ENCODE measurements around the gene MXRA7.

MXRA7 gene

DNA sequence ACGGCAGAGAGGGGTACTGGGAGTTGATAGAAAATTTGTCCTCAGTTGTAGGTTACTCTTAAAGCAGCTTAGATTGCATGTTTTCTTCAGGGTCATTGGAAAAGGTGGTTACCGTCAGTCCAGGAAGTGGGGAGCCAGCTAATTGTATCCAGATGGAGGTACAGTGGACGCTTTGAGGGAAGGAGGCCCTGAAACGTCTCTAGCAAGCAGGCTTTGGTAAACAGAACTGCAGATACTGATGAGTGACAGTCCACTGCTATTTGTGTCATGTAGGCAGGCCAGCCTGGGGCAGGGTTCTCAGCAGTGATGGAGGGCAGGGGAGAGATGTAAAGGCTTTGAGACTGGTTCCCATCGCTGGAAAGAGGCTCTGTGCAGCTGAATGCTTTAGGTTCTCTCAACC, 37.0 kb downstream of the MXRA7 start:
- ATAC-seq (ENCODE audit: insufficient read depth, low read depth) = no peak
- Histone ChIP-seq H2AFZ (ENCODE audit: low read depth, low read length) (no peak overlapping the region), H3K79me2 (ENCODE audit: insufficient read depth, low read length) (peaks cover 8% of the 10 kb centered on the region), H3K27me3 (ENCODE audit: insufficient read depth, low read length, poor library complexity) (no peaks in the 10 kb centered on the region), H3K4me2 (ENCODE audit: insufficient read depth, low read length) (no peak overlapping the region), H4K20me1 (ENCODE audit: insufficient read depth, low read length) (no peaks in the 10 kb centered on the region), H3K36me3 (ENCODE audit: insufficient read depth, low read length) (no peaks in the 10 kb centered on the region), H3K9ac (ENCODE audit: low read depth, low read length) (no peak overlapping the region), H3K27ac (ENCODE audit: low read length) (0 out of 2 replicates have a peak overlapping the region, but pooled peaks have one; percentile 10), H3K4me1 (ENCODE audit: insufficient read depth, low read length) (peaks cover 50% of the 10 kb centered on the region), H3K4me3 (ENCODE audit: low read depth in 1 of 2, low read length in 2 of 2) (no peak overlapping the region), H3K9me3 (ENCODE audit: insufficient read depth, low read length, severe bottlenecking) (no peaks in the 10 kb centered on the region)
- TF ChIP-seq, protein P1, sequence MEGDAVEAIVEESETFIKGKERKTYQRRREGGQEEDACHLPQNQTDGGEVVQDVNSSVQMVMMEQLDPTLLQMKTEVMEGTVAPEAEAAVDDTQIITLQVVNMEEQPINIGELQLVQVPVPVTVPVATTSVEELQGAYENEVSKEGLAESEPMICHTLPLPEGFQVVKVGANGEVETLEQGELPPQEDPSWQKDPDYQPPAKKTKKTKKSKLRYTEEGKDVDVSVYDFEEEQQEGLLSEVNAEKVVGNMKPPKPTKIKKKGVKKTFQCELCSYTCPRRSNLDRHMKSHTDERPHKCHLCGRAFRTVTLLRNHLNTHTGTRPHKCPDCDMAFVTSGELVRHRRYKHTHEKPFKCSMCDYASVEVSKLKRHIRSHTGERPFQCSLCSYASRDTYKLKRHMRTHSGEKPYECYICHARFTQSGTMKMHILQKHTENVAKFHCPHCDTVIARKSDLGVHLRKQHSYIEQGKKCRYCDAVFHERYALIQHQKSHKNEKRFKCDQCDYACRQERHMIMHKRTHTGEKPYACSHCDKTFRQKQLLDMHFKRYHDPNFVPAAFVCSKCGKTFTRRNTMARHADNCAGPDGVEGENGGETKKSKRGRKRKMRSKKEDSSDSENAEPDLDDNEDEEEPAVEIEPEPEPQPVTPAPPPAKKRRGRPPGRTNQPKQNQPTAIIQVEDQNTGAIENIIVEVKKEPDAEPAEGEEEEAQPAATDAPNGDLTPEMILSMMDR (IDR thresholded peaks at IDR 0.05; ENCODE audit: borderline replicate concordance, extremely low read depth, low read length, poor library complexity, severe bottlenecking) = no peak
- no peak for TF ChIP-seq EZH2 (IDR thresholded peaks at IDR 0.05; ENCODE audit: borderline replicate concordance, low read depth, low read length, severe bottlenecking)
- no peak for DNase-seq

- no peak for ATAC-seq (ENCODE audit: insufficient read depth, low read depth)
- Histone ChIP-seq H2AFZ (ENCODE audit: low read depth, low read length) (peak overlapping the region; percentile 37; the same call in 1 of the 2 replicates), H3K9ac (ENCODE audit: low read depth, low read length) (peak overlapping the region; percentile 85; the same call in 1 of the 2 replicates)
These were observed 37.9 kb downstream of the MXRA7 start for GRCh38 chr17:76672892-76673291.

DNA sequence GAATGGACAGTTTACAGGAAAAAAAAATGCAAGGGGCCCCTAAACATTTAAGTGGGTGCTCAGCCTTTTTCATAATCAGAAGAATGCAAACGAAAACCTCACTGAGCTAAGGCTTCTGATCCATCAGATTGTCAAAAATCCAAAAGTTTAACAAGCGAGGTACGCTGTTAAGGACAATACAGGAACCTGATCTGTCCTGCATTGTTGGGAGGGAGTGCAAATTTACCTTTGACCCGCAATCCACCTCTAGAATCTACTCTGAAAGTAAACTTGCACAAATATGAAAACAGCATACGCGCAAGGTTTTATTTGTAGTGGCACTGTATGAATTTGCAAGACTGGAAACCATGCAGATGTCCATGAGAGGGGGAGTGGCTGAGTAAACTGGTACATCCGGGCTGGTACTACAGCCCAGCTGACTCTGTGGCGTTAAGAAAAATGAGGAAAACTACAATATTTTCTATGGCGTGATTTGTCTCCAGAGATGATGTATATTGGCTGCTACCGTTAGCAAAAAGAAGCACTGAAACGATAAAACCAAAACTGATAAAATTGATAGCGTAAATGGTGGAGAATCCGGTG, 38.4 kb downstream of the MXRA7 start:
- Histone ChIP-seq H2AFZ (ENCODE audit: low read depth, low read length) (peak overlapping the region; percentile 73), H3K27me3 (ENCODE audit: insufficient read depth, low read length, poor library complexity) (no peaks in the 10 kb centered on the region), H3K27ac (ENCODE audit: low read length) (peak overlapping the region; percentile 92), H3K4me1 (ENCODE audit: insufficient read depth, low read length) (peaks cover 37% of the 10 kb centered on the region), H4K20me1 (ENCODE audit: insufficient read depth, low read length) (no peaks in the 10 kb centered on the region), H3K9ac (ENCODE audit: low read depth, low read length) (peak overlapping the region; percentile 85), H3K9me3 (ENCODE audit: insufficient read depth, low read length, severe bottlenecking) (no peaks in the 10 kb centered on the region), H3K4me2 (ENCODE audit: insufficient read depth, low read length) (peak overlapping the region; percentile 74), H3K4me3 (ENCODE audit: low read depth in 1 of 2, low read length in 2 of 2) (peak overlapping the region; percentile 48 to 70), H3K36me3 (ENCODE audit: insufficient read depth, low read length) (no peaks in the 10 kb centered on the region), H3K79me2 (ENCODE audit: insufficient read depth, low read length) (peaks cover 8% of the 10 kb centered on the region)
- ATAC-seq (ENCODE audit: insufficient read depth, low read depth) = no peak
- TF ChIP-seq, protein P1 (IDR thresholded peaks at IDR 0.05; ENCODE audit: borderline replicate concordance, extremely low read depth, low read length, poor library complexity, severe bottlenecking) = no peak
- no peak for TF ChIP-seq EZH2 (IDR thresholded peaks at IDR 0.05; ENCODE audit: borderline replicate concordance, low read depth, low read length, severe bottlenecking)
- DNase-seq = peak; percentile 31

More at GRCh38 chr17:76672892-76673291, 37.9 kb downstream of the MXRA7 start:
- peak overlapping the region; percentile 74 for H3K4me2 ChIP-seq (ENCODE audit: insufficient read depth, low read length)
- H3K9me3 ChIP-seq (ENCODE audit: insufficient read depth, low read length, severe bottlenecking) = no peaks in the 10 kb centered on the region
- H3K79me2 ChIP-seq (ENCODE audit: insufficient read depth, low read length) = peaks cover 8% of the 10 kb centered on the region
- H3K36me3 ChIP-seq (ENCODE audit: insufficient read depth, low read length) = no peaks in the 10 kb centered on the region
- H3K27ac ChIP-seq (ENCODE audit: low read length) = peak overlapping the region; percentile 92
- H4K20me1 ChIP-seq (ENCODE audit: insufficient read depth, low read length) = no peaks in the 10 kb centered on the region
- H3K4me1 ChIP-seq (ENCODE audit: insufficient read depth, low read length) = peaks cover 42% of the 10 kb centered on the region
- no peak for TF ChIP-seq EZH2 (IDR thresholded peaks at IDR 0.05; ENCODE audit: borderline replicate concordance, low read depth, low read length, severe bottlenecking)
- TF ChIP-seq, protein P1 (IDR thresholded peaks at IDR 0.05; ENCODE audit: borderline replicate concordance, extremely low read depth, low read length, poor library complexity, severe bottlenecking) = no peak
- no peaks in the 10 kb centered on the region for H3K27me3 ChIP-seq (ENCODE audit: insufficient read depth, low read length, poor library complexity)
- DNase-seq = peak; percentile 38
- H3K4me3 ChIP-seq (ENCODE audit: low read depth in 1 of 2, low read length in 2 of 2) = peak overlapping the region; percentile 48 to 70; a peak in 3 of 4 replicates
